NCI-H2227 (cell line): ENCODE data around the gene MYLK4.

Source experiments
- DNase-seq: peaks from one replicate; lab custom pipeline; 2025; ENCODE audit not compliant: unreplicated experiment; lab: John Stamatoyannopoulos, UW

Gene MYLK4

DNA sequence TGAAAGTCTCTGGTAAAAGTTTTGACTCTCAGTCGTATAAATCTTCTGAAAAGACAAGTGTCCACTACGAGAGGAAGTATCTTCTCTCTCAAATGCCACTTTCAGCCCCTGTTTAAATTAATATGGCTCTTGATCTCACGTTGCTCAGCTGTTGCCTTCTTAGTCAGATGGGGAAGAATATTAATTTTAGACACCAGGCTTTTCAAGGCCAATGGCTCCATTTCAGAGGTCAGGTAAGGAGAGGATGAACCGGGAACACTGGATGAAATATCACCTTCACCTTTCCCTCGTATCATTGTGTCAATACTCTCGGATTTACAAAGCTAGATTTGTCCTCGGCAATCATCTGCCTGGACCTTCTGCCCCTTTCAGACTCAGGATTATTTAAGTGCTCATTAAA, at the start of gene MYLK4:
MYLK4 (minus strand) TSS at position 91 of the 400 bp plus-strand sequence. CDS start 1,628 bp downstream, outside the sequence.
- DNase-seq: no peak

DNA sequence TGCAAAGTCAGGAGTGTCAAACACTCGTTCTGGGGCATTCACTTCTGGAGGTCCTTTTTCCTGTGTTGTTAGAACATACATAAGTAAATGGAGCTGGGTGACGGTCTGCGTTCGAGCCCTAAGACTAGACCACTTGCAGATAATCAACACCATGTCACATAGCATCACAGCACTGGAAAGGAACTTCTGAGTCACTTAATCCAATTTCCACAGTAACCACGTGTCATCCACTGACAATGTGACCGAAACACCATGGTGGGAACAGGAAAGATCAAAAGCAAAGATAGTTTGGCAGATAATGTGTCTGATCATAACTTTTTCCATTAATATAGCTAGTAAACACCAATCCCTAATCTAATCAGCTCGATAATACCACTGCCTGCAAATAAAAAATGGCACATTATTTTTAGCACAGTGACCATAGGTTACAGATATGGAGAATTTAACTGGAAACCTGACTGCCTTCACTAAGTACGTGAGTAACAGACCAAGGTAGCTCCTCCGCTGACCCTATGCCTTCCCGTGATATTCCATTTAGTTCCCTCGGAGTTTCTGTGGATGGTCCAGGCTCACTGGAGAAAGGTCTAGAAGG, 49.3 kb upstream of the MYLK4 start:
- no peak for DNase-seq

GRCh38 chr6:2798586-2799134, 47.9 kb upstream of the MYLK4 start:
- no peak for DNase-seq

DNA sequence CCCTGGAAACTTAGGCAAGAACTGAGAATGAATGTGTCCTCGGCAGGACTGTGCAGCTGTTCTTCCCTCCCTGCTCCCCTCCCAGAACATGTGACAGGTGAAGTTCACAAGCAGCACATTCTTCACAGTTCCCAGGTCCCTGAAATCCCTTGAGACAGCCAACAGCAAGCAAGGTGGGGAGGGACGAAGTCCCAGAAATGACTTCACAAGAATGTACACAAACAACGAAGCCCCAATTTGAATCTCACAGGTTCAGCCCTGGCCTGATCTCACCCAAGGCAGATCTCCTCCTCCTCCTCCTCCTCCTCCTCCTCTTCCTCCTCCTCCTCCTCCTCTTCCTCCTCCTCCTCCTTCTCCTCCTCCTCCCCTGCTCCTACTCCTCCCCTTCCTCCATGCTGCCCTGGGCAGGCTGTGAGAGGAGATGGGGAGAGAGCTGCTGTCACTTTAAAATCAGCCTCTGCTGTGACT, 46.9 kb upstream of the MYLK4 start:
- no peak for DNase-seq

DNA sequence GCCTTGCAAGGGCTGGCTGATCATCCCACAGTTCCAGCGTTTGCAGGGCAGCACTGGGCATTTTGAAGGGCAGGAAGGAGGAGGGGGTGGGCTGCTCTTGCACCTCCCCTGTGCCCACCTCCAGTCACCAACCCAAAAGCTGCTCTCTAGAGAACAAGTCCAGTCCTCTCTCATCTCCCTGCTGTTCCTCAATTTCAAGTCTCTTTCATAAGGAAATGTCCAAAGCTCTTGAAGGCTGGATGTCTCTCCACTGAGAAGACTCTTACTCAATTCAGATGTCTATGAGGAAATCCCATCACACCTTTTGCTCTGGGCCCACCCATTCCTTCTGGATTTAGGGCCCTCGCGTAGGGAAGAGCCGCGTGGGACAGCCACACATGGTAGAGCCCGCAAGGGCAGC, 46.1 kb upstream of the MYLK4 start:
- no peak for DNase-seq

DNA sequence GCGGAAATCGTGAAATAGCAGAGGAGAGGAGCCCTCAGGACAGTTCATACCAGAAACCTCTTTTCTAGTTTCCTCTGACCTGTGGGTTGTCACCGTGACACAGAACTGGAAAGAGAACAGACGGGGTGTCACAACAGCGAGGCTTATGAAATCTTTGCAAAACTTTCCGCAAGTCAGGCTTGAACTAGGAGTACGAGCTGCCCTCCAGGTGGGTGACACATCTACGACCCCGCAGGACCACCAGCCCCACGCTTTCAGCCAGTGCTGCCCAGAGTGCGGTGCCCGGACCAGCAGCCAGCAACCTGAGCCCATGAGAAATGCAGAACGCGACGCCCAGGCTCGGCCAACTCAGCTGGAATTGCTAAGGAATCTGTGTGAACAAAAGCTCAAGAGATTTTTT, 45.2 kb upstream of the MYLK4 start:
- no peak for DNase-seq

- DNase-seq: no peak
Observed at GRCh38 chr6:2795162-2795561, 44.4 kb upstream of the MYLK4 start.

GRCh38 chr6:2794171-2794730, 43.5 kb upstream of the MYLK4 start:
- no peak for DNase-seq

- DNase-seq: no peak
Observed at GRCh38 chr6:2793534-2794151, 42.9 kb upstream of the MYLK4 start.

DNA sequence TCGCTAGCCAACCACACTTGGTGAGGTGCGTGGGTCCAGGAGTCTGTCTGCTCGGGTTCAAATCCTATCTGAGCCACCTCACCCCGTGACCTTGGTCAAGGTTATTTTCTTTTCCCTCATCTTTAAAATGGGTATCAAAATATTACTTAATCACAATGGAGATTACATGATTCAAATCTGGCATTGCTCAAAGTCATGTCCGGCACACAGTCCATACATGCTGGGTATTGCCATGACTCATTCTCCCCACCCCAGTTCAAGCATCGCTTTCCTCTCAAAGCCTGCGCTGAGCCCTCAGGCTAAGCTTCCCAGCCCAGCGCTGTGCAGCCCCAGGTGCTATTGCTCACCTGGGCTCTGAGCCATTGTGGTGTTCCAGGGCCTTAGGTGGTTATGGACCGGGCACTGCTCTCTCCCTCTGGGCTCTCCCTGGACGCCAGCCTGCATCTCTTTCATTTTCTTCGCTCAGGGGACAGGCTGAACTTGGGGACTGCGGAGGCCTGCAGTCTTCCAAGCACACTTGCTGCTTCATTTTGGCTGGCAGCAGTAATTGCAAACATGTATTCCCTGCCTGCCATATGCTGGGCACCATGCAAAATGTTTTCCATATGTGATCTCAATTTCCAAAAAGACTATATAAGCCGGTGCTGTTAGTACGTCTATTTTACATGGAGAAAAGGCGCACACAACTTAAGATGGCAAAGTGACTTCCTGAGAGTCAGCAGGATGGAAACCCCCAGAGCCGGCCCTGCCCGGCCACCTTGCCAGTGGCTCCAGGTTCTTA, 41.8 kb upstream of the MYLK4 start:
- DNase-seq: no peak

DNA sequence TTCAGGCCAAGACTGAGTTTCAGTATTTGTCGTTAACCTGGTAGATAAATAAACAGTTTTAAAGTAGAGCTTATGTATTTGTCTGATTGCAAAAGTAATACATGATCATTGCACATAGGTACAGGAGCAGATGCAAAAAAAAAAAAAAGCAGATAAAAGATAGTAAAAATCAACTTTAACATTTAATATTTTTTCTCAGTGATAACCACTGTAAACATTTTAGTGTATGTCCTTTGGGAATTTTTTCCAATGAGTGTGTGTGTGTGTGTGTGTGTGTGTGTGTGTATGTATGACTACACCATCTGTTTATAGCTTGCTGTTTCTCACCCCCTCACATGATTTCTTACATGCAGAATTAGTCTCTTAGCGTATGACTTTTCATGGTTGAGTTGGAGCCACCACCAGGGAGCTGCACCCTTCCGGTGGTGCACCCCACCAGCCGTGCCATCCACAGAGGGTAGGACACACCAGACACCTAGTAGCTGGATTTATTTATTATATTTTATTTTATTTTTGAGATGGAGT, 40.8 kb upstream of the MYLK4 start:
- DNase-seq: no peak

GRCh38 chr6:2790588-2791449, 40.1 kb upstream of the MYLK4 start:
- DNase-seq: peak; percentile 67

DNA sequence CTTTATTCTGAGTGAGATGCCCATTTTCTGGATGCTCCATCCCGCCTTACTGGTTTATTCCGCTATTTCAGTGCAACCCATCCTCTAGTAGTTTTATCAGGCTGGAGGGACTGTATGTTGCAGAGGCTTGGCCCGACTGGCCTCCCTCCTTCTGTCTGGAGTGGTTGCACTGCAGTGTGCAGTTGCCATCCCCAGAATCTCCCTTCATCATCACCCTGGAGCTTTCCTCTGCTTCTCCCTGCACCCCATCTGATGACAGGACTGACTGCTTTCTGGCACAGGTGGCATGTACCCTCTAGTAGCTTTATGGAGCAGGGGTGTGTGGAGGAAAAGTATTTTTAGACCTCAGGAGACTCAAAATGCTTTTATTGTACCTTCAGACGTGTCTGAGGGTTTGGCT, 35.5 kb upstream of the MYLK4 start:
- DNase-seq: no peak

DNA sequence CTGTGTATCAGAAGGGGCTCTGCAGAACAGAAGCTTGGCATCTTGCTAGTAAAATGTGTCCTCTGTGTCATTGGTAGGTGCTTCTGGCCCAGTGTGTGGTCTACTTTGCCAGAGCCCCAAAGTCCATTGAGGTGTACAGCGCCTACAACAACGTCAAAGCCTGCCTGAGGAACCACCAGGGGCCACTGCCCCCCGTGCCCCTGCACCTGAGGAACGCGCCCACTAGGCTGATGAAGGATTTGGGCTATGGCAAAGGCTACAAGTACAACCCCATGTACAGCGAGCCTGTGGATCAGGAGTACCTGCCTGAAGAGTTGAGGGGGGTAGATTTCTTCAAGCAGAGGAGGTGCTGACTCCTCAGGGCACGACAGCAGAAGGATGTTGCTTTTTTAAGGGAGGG, 34.2 kb upstream of the MYLK4 start:
- no peak for DNase-seq

GRCh38 chr6:2784061-2784460, 33.3 kb upstream of the MYLK4 start:
- DNase-seq: no peak

DNA sequence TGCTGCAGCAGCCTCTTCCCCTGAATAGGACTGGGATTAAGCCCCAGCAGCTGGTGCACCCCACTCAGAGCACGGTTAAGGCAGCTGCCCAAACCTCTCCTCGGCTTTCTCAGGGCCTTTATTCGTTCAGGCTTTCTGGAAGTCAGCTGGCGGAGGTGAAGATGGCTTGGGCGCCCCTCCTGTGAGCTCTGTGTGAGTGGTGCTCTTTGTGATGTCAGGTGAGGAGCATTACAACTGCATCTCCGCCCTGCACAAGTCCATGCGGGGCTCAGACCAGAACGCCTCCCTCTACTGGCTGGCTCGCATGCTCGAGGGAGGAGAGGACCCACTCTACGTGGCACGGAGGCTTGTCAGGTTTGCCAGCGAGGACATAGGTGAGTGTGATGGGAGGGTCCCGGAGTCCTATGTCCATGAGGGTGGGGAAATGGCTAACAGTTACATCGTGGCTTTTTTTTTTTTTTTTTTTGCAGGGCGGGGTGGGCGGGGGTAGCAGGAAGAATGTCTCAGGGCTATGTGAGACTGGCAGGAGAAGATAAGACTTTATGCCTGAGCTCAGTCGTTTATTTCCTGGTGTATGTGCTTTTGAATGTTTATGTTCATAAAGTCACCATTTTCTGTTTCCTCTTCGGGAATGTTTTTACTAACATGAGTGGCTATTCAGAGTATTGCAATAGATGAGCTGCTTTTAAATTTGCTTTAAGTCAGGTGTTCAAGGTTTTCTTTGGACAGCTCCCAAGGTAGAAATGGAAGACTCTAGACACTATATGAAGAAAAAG, 32.7 kb upstream of the MYLK4 start:
- peak; percentile 28 for DNase-seq

- DNase-seq: no peak
Observed at GRCh38 chr6:2782825-2783187, 32.1 kb upstream of the MYLK4 start.

DNA sequence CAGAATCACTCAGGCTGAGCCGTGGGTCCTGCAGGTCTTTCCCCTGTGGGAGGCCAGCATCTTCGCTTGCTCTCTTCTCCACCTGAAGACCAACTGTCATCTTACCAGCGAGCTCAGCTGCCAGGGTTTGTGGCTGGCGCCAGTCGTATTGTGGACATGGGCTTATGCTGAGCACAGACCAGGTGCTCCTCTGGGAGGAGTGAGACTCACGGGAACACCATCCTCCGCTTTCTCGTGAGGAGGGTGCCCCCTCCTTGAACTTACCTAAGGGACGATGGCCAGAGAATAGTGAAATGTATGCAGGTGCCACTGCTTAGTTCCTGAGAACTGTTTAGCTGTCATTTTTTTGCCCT, 31.6 kb upstream of the MYLK4 start:
- DNase-seq: no peak

DNA sequence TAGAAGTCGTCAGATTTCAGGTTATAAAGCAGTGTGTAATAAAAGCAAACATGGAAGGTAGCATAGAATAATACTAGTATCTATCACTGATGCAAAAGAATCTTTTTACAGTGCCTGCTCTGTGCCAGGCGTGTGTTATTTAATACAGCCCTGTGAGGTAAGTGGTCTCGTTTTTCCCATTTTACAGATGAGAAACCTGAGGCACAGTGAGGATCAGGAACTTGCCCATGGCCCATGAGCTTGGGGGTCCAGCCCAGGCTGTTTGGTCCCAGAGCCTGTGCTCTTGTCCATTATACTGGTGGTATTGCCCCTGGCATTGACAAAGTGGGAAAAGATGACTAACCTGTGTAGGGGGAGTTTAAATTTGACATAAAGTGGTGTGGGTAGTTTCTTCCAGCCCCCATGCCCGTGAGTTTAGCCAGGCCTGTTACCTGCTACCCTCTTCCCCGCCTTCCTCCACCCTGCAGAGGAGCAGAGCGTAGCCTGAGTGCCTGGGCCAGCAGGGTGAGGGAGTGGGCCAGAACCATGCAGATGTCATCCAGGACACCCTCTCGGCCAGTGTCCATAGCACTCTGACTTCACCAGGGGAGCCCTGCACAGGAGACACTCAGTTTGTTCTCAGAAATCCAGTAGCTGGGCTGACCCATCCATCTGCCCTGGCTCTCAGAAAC, 31.1 kb upstream of the MYLK4 start:
- no peak for DNase-seq
